ENCODE measurements around the gene CD200.

CD200 gene

DNA sequence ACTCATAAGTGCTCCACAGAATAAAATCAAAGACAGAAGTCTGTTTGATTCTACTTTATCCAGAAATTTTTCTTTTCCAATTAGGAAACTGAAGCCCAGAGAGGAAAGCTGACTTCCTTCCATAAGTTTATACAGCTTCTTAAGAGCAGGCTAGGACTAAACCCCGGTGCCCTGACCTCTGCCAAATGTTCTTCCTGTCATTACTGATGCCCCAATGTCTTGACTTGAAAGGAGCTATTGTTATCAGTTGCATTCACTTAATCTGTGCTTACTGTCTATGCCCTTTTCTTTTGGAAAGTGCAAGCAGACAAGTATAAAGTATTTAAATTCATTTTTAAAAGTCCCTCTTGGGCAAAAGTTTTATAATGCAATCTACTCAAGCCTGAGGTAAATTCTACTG is 18.1 kb downstream of the CD200 start:
- H3K27me3 ChIP-seq: no peaks in the 10 kb centered on the region
- H3K4me1 ChIP-seq: peaks cover 0 to 10% (median 6%) of the 10 kb centered on the region in 10 experiments; a peak in 9 of 20 replicates
- TF ChIP-seq Cebpa-rat (IDR thresholded peaks at IDR 0.05): no peak
- no peaks in the 10 kb centered on the region for H3K36me3 ChIP-seq
- no peak overlapping the region for H3K27ac ChIP-seq
- H3K4me3 ChIP-seq: no peak overlapping the region
- no peaks in the 10 kb centered on the region for H4K20me1 ChIP-seq
- peak overlapping the region in 2 of 11 experiments; percentile 29 to 46; a peak in 2 of 22 replicates for H3K4me2 ChIP-seq
- H3K9ac ChIP-seq: no peak overlapping the region
- H3K9me3 ChIP-seq (replicated peaks in 1 of 11): no peaks in the 10 kb centered on the region; a peak in 1 of 22 replicates

DNA sequence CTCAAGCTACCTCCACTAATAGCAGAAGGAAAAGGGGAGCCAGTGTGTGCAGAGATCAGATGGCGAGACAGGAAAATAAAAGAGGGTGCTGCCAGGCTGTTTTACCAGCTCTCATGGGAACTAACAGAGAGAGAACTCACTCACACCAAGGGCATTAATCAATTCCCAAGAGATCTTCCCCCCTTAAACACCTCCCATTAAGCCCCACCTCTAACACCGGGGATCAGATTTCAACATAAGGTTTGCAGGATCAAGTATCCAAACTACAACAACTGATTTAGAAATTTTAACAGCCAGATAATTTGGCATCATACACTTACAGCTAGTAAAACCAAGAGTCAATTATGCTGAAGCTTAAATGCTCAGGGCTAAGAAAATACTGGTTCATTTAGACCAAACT is 18.9 kb downstream of the CD200 start:
- Histone ChIP-seq H3K4me2 (peak overlapping the region in 7 of 11 experiments; percentile 20 to 56 (median 39); a peak in 9 of 22 replicates), H3K27me3 (no peaks in the 10 kb centered on the region), H3K9me3 (replicated peaks in 1 of 11) (no peaks in the 10 kb centered on the region; a peak in 2 of 22 replicates), H3K4me1 (peaks cover 0 to 10% (median 6%) of the 10 kb centered on the region in 10 experiments; a peak in 9 of 20 replicates), H3K36me3 (no peaks in the 10 kb centered on the region), H3K9ac (no peak overlapping the region), H4K20me1 (no peaks in the 10 kb centered on the region), H3K27ac (no peak overlapping the region), H3K4me3 (no peak overlapping the region)
- TF ChIP-seq Cebpa-rat (IDR thresholded peaks at IDR 0.05): no peak

DNA sequence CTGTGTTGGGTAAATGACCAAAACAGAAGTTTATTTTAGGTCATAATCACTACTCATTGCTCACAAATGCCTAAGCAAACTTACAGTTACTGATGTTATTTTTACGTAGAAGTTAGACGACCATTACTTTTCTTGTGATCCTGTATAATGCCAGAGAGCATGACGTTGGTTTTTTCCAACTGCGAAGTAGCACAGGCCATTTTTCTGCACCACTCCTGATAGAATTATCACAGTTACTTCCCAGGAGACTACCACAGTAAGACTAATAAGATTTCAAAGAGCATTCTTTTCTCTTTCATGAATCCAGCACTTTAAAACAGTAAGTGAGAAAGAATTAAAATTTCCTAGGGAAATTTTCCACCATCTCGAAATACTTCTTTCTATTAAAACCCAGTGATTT is 19.8 kb downstream of the CD200 start:
- TF ChIP-seq Cebpa-rat (IDR thresholded peaks at IDR 0.05): no peak
- H3K27ac ChIP-seq: no peak overlapping the region
- no peaks in the 10 kb centered on the region for H3K36me3 ChIP-seq
- H3K4me3 ChIP-seq: no peak overlapping the region
- H3K4me2 ChIP-seq: no peak overlapping the region
- no peaks in the 10 kb centered on the region; a peak in 1 of 22 replicates for H3K9me3 ChIP-seq (replicated peaks in 1 of 11)
- peaks cover 0 to 10% (median 7%) of the 10 kb centered on the region in 10 experiments; a peak in 11 of 20 replicates for H3K4me1 ChIP-seq
- H3K27me3 ChIP-seq: no peaks in the 10 kb centered on the region
- no peak overlapping the region for H3K9ac ChIP-seq
- H4K20me1 ChIP-seq: no peaks in the 10 kb centered on the region

DNA sequence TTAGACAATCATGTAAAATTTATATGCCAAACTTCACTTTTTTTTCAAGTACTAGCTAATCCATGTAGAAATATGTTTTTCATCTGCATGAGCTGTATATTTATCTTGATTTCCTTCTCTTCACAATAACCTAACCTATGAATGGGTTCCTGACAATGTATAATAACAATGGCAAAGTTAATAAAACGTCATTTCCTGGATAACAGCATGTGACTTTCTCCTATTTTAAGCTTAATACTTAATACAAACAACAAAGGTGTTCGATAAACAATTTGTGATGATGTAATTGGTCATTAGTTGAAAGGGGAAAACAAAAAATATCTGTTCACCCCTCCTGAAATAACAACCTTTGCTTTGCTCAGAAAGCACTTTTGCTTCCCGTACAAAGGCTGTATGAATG is 20.4 kb downstream of the CD200 start:
- TF ChIP-seq Cebpa-rat (IDR thresholded peaks at IDR 0.05): no peak
- no peaks in the 10 kb centered on the region for H3K36me3 ChIP-seq
- no peak overlapping the region for H3K9ac ChIP-seq
- no peak overlapping the region for H3K4me2 ChIP-seq
- no peak overlapping the region for H3K4me3 ChIP-seq
- H3K27me3 ChIP-seq: no peaks in the 10 kb centered on the region
- no peaks in the 10 kb centered on the region for H4K20me1 ChIP-seq
- no peaks in the 10 kb centered on the region; a peak in 1 of 22 replicates for H3K9me3 ChIP-seq (replicated peaks in 1 of 11)
- H3K27ac ChIP-seq: no peak overlapping the region
- peaks cover 6 to 14% (median 12%) of the 10 kb centered on the region in 10 experiments; a peak in 17 of 20 replicates for H3K4me1 ChIP-seq

DNA sequence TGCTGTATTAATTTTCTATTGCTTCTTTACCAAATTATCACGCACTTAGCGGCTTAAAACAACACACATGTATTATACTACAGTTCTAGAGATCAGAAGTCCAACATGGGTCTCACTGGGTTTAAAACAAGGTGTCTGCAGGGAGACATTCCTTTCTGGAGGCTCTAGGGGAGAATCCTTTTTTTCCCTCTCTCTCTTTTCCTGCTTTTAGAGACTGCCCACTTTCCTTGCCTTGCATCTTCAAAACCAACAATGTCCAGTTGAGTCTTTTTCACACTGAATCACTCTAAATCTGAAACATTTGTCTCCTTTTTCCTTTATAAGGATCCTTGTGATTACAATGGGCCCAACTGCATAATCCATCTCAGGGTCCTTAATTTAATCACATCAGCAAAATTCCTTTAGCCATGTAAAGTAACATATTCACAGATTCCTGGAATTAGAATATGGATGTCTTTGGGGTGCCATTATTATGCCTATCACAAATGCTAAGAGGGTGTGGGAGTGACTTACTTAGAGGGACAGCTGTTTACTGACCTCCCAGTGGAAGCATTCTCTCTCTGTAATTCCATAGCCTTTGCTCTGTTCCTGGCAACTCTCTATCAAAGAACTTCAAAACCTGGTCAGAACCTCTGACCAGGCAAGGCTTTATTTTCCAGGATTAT is 21.8 kb downstream of the CD200 start:
- Histone ChIP-seq H3K4me3 (no peak overlapping the region), H3K9ac (no peak overlapping the region), H3K9me3 (replicated peaks in 1 of 11) (no peaks in the 10 kb centered on the region; a peak in 1 of 22 replicates), H3K27me3 (no peaks in the 10 kb centered on the region), H3K36me3 (no peaks in the 10 kb centered on the region), H3K4me2 (no peak overlapping the region), H3K4me1 (peaks cover 6 to 20% (median 16%) of the 10 kb centered on the region in 10 experiments; a peak in 17 of 20 replicates), H3K27ac (no peak overlapping the region), H4K20me1 (no peaks in the 10 kb centered on the region)
- no peak for TF ChIP-seq Cebpa-rat (IDR thresholded peaks at IDR 0.05)

DNA sequence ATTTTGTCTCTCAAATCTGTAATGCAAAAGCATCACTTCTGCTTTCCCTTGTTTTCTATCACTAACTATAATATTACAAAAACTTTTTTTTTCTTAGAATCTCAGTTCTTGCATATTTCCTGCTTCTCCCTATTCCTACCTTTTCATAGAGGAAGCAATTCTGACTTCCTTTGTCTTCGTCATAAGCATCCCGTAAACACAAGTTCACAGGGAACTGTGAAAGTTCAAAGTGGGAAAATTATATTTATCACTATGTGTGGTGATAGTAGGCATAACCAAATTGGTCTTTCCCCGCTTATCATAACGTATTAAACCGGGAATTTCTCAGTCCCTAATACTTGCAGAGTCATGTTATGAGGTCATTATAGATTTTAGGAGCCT is 22.3 kb downstream of the CD200 start:
- no peaks in the 10 kb centered on the region; a peak in 1 of 22 replicates for H3K9me3 ChIP-seq (replicated peaks in 1 of 11)
- H3K4me1 ChIP-seq: peaks cover 6 to 20% (median 16%) of the 10 kb centered on the region in 10 experiments; a peak in 17 of 20 replicates
- no peak overlapping the region for H3K4me2 ChIP-seq
- no peaks in the 10 kb centered on the region for H4K20me1 ChIP-seq
- no peak overlapping the region for H3K4me3 ChIP-seq
- H3K27ac ChIP-seq: no peak overlapping the region
- no peak for TF ChIP-seq Cebpa-rat (IDR thresholded peaks at IDR 0.05)
- no peak overlapping the region for H3K9ac ChIP-seq
- no peaks in the 10 kb centered on the region for H3K27me3 ChIP-seq
- H3K36me3 ChIP-seq: no peaks in the 10 kb centered on the region

DNA sequence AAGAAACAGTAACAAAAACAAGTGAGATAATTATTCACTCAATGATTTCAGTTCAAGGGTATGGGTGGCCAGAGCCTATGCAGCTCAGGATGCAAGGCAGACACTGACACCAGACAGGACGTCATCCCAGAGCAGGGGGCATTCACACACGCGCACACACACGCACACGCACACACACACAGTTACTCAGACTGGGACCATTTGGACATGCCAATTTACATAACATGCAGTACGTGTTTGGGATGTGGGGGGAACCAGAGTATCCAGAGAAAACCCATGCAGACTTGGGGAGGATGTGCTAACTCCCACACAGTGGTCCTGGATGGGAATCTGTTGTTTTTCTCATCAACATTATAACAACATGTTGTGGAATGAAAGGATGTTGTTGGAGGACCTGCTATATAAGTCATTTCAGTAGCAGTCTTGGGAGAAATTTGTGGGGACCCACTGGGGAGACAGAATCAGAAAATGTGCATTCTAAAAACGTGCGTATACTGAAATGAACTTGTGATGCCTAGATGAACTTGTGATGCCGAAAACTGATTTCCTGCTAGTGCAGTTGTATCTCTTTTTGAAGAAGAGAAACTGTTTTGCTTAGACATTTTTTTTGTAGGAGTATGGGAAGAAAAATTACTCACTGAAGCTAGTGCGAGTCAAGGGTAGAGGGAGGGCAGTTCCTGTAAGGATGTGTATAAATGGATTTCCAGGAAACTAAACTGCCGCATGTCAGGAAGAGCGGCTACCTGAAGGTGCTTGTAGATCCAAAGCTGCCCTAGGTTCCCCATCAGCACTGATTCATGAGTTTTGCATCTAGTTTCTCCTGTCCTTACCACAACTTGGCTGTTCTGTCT is 25.2 kb downstream of the CD200 start:
- peak overlapping the region; percentile 9 to 69 (median 42) for H3K4me2 ChIP-seq
- H4K20me1 ChIP-seq: no peaks in the 10 kb centered on the region
- no peak overlapping the region for H3K4me3 ChIP-seq
- H3K9me3 ChIP-seq (replicated peaks in 1 of 11): no peaks in the 10 kb centered on the region; a peak in 1 of 22 replicates
- H3K27ac ChIP-seq: no peak overlapping the region
- peaks cover 6 to 18% (median 10%) of the 10 kb centered on the region in 10 experiments; a peak in 17 of 20 replicates for H3K4me1 ChIP-seq
- no peak overlapping the region for H3K9ac ChIP-seq
- no peaks in the 10 kb centered on the region for H3K27me3 ChIP-seq
- no peaks in the 10 kb centered on the region for H3K36me3 ChIP-seq
- no peak for TF ChIP-seq Cebpa-rat (IDR thresholded peaks at IDR 0.05)

DNA sequence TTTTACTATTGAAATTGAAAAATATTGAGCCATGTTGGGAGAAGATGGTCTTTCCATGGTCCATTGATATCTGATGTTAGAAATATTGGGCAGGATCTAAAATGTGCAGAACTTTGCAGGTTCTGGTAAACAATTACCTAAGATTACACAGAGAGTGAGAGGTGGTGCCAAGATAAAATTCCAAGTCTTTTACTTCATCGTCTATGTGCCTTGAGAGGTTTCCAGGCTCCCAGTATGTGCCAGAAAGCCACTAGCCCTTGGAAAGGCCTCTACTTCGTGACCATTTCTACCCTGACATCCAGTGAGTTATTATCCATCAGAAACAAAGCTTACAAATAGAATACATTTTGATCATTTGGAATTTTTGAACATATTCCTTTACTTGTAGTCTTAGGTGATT is 27.6 kb downstream of the CD200 start:
- no peak overlapping the region for H3K4me3 ChIP-seq
- H3K4me2 ChIP-seq: no peak overlapping the region
- no peaks in the 10 kb centered on the region for H3K36me3 ChIP-seq
- H3K27me3 ChIP-seq: no peaks in the 10 kb centered on the region
- H3K27ac ChIP-seq: no peak overlapping the region
- no peak overlapping the region for H3K9ac ChIP-seq
- H4K20me1 ChIP-seq: no peaks in the 10 kb centered on the region
- H3K9me3 ChIP-seq (replicated peaks in 1 of 11): no peaks in the 10 kb centered on the region; a peak in 1 of 22 replicates
- no peak for TF ChIP-seq Cebpa-rat (IDR thresholded peaks at IDR 0.05)
- H3K4me1 ChIP-seq: peaks cover 6 to 14% (median 10%) of the 10 kb centered on the region in 10 experiments; a peak in 17 of 20 replicates

DNA sequence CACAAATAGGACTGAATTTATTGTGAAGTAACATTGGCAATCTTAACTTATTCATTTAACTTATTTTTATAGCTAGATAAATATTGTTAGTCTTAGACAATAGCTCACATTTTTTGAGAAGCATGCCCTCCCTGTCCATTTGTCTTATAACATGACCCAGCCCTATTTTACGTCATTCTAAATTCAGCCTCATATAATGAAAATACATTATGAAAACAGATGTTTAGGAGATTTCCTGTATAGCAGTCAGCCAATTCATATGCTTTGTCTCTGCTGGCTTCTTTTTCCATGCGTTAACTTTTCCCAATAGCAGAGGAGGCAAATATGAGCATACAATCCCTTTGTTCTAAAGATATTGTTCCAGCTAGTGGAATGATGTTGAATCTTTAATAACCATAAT is 29.3 kb downstream of the CD200 start:
- Histone ChIP-seq H4K20me1 (no peaks in the 10 kb centered on the region), H3K4me2 (no peak overlapping the region), H3K27ac (no peak overlapping the region), H3K4me1 (peaks cover 6 to 14% (median 10%) of the 10 kb centered on the region in 10 experiments; a peak in 17 of 20 replicates), H3K9me3 (replicated peaks in 1 of 11) (no peaks in the 10 kb centered on the region), H3K4me3 (no peak overlapping the region), H3K27me3 (no peaks in the 10 kb centered on the region), H3K9ac (no peak overlapping the region), H3K36me3 (no peaks in the 10 kb centered on the region)
- no peak for TF ChIP-seq Cebpa-rat (IDR thresholded peaks at IDR 0.05)
